Hepatocyte (in vitro differentiated cells): Measurements from ENCODE around the gene BCLAF1.

Source experiments
- CTCF ChIP-seq: fragments of 200-600 bp; sonication (generic); IDR thresholded peaks from 2 replicates; pipeline ENCODE4 v1.5.1; 2016; ENCODE audit warnings: antibody characterized with exemption, mild to moderate bottlenecking; ENCODE audit not compliant: poor library complexity
- EZH2 ChIP-seq: fragments of 200-600 bp; sonication (generic); IDR thresholded peaks from 2 replicates; pipeline ENCODE4 v1.6.1; 2016; ENCODE audit warnings: antibody characterized with exemption, mild to moderate bottlenecking, borderline replicate concordance
- EZH2phosphoT487 ChIP-seq: fragments of 200-600 bp; sonication (generic); IDR thresholded peaks from one replicate; pipeline ENCODE4 v1.6.1; 2018; ENCODE audit warnings: antibody characterized with exemption, mild to moderate bottlenecking, low read depth, moderate library complexity; ENCODE audit not compliant: unreplicated experiment, severe bottlenecking

- peak; percentile 84 for TF ChIP-seq CTCF
- TF ChIP-seq EZH2: no peak
- no peak for TF ChIP-seq EZH2phosphoT487
Observed at GRCh38 chr6:136317021-136317694, 27.5 kb upstream of the BCLAF1 start.
